PC-3 (cell line): ENCODE measurements around the gene MAPRE3. TPM values are rescaled to one million over a fixed set of nuclear protein-coding genes. Genes with fewer than 3 reads are reported as not detected.
A peak's percentile ranks its signal among the peaks of the same experiment; 100 is the strongest.

Experiments used
- ATAC-seq: fragments of 200-7000 bp; cut with Tn5 transposase; 2 replicates; pipeline ENCODE4 v1.9.1; 2020; ENCODE audit warnings: mild to moderate bottlenecking, moderate library complexity
- BruUV-seq: library from RNA; stranded (reverse); fragments of 400-500 nt; replicated peaks from 2 replicates; lab custom pipeline; 2021; lab: Mats Ljungman, UMichigan
- CTCF ChIA-PET: fragments of 300-600 bp; sonication (Branson Sonifier 250); formaldehyde crosslinking; loops from one replicate; lab custom pipeline; 2022; ENCODE audit warnings: antibody characterized with exemption; lab: Charles Lee
- POLR2A ChIA-PET: fragments of 300-600 bp; sonication (Branson Sonifier 250); formaldehyde crosslinking; loops from one replicate; lab custom pipeline; 2022; ENCODE audit warnings: antibody characterized with exemption; ENCODE audit not compliant: unreplicated experiment; lab: Charles Lee
- DNase-seq: peaks from one replicate; pipeline ENCODE4 v3.0.0-alpha.2; 2015
- H2AFZ ChIP-seq: fragments of 300-600 bp; sonication (generic); 2 replicates; pipeline ENCODE4 v1.6.0; 2016; ENCODE audit warnings: antibody characterized with exemption, low read length
- H3F3A ChIP-seq: fragments of 300-600 bp; sonication (generic); one replicate; pipeline ENCODE4 v1.6.0; 2017; ENCODE audit warnings: antibody characterized with exemption, low read length, control low read depth, mild to moderate bottlenecking; ENCODE audit not compliant: unreplicated experiment
- H3K27ac ChIP-seq: fragments of 300-600 bp; sonication (generic); 2 replicates; pipeline ENCODE4 v1.5.1; 2016; ENCODE audit warnings: mild to moderate bottlenecking, low read length
- H3K27me3 ChIP-seq: fragments of 300-600 bp; sonication (generic); 2 replicates; pipeline ENCODE4 v1.6.1; 2016; ENCODE audit warnings: low read length, mixed read lengths
- H3K36me3 ChIP-seq: fragments of 300-600 bp; sonication (generic); 2 replicates; pipeline ENCODE4 v1.6.1; 2016; ENCODE audit warnings: low read depth, mixed run types, low read length, mixed read lengths
- H3K4me1 ChIP-seq: fragments of 300-600 bp; sonication (generic); 2 replicates; pipeline ENCODE4 v1.5.1; 2016; ENCODE audit warnings: low read length; ENCODE audit not compliant: insufficient read depth
- H3K4me2 ChIP-seq: fragments of 300-600 bp; sonication (generic); 2 replicates; pipeline ENCODE4 v1.6.0; 2016; ENCODE audit warnings: low read length
- H3K4me3 ChIP-seq: fragments of 300-600 bp; sonication (generic); 2 replicates; pipeline ENCODE4 v1.5.1; 2016; ENCODE audit warnings: mild to moderate bottlenecking, low read length, mixed read lengths
- H3K79me2 ChIP-seq: fragments of 300-600 bp; sonication (generic); 2 replicates; pipeline ENCODE4 v1.6.1; 2017; ENCODE audit warnings: low read length, mixed read lengths
- H3K9ac ChIP-seq: fragments of 300-600 bp; sonication (generic); 2 replicates; pipeline ENCODE4 v1.6.0; 2016; ENCODE audit warnings: mild to moderate bottlenecking, low read length
- H3K9me2 ChIP-seq: fragments of 300-600 bp; sonication (generic); replicated peaks from 2 replicates; pipeline ENCODE4 v1.6.1; 2016; ENCODE audit warnings: mixed run types, low read length, mixed read lengths
- H3K9me3 ChIP-seq: fragments of 300-600 bp; sonication (generic); 2 replicates; pipeline ENCODE4 v1.6.1; 2016; ENCODE audit warnings: low read length, mixed read lengths
- H4K20me1 ChIP-seq: fragments of 300-600 bp; sonication (generic); 2 replicates; pipeline ENCODE4 v1.6.1; 2016; ENCODE audit warnings: low read length, mixed read lengths
- CTCF ChIP-seq: fragments of 300-600 bp; sonication (generic); conservative IDR thresholded peaks from 2 replicates; pipeline ENCODE4 v1.5.1; 2017; ENCODE audit warnings: antibody characterized with exemption, low read depth, mild to moderate bottlenecking, low read length
- EZH2 ChIP-seq: fragments of 300-600 bp; sonication (generic); IDR thresholded peaks from one replicate; pipeline ENCODE4 v1.6.1; 2017; ENCODE audit warnings: antibody characterized with exemption, mild to moderate bottlenecking, low read length; ENCODE audit not compliant: unreplicated experiment
- EZH2phosphoT487 ChIP-seq: fragments of 300-600 bp; sonication (generic); IDR thresholded peaks from 2 replicates; pipeline ENCODE4 v1.6.1; 2018; ENCODE audit warnings: mild to moderate bottlenecking, antibody characterized with exemption, low read length, borderline replicate concordance
- intact Hi-C: fragments of 100-400 bp; cut with micrococcal nuclease; formaldehyde crosslinking; loops from 2 replicates; pipeline ENCODE4 v1.9.0; 2023
- total RNA-seq: library from RNA; depleted of rRNA; stranded (reverse); fragments of >200 nt; gene quantifications from 2 replicates; pipeline ENCODE4 v1.2.3, GENCODE V29; 2014

MAPRE3 gene
- total RNA-seq, 1 experiment from 2014 or later, result 11.9 TPM

GRCh38 chr2:27014771-27015433 lies 44.5 kb downstream of the MAPRE3 start:
- BruUV-seq, result no TSS peak
- H3K27me3 ChIP-seq, result no peaks in the 10 kb centered on the region
- H3F3A ChIP-seq, result no peaks in the 10 kb centered on the region
- H3K9ac ChIP-seq, result peak overlapping the region; percentile 61
- H3K4me2 ChIP-seq, result no peak overlapping the region
- POLR2A ChIA-PET, result no interaction called here
- no peaks in the 10 kb centered on the region for H3K79me2 ChIP-seq
- no peaks in the 10 kb centered on the region for H3K36me3 ChIP-seq
- intact Hi-C loops, result no loop called here
- ATAC-seq, result no peak
- H4K20me1 ChIP-seq, result no peaks in the 10 kb centered on the region
- no peak for TF ChIP-seq EZH2
- no peak for TF ChIP-seq EZH2phosphoT487
- no peak for TF ChIP-seq CTCF
- CTCF ChIA-PET, result no interaction called here
- H3K4me3 ChIP-seq, result no peak overlapping the region
- DNase-seq, result no peak
- peaks cover 37% of the 10 kb centered on the region for H3K4me1 ChIP-seq
- no peak overlapping the region for H2AFZ ChIP-seq
- H3K27ac ChIP-seq, result peak overlapping the region; percentile 86
- H3K9me2 ChIP-seq, result no peaks in the 10 kb centered on the region
- H3K9me3 ChIP-seq, result no peaks in the 10 kb centered on the region

GRCh38 chr2:27016801-27017325 lies 46.4 kb downstream of the MAPRE3 start:
- Histone ChIP-seq H3K4me1 (peaks cover 42% of the 10 kb centered on the region), H3K9me3 (no peaks in the 10 kb centered on the region), H4K20me1 (no peaks in the 10 kb centered on the region), H3K79me2 (no peaks in the 10 kb centered on the region), H3K27me3 (no peaks in the 10 kb centered on the region), H3K4me3 (no peak overlapping the region), H3K4me2 (no peak overlapping the region), H3K36me3 (no peaks in the 10 kb centered on the region), H3K27ac (peak overlapping the region; percentile 86), H2AFZ (no peak overlapping the region), H3K9ac (no peak overlapping the region), H3K9me2 (no peaks in the 10 kb centered on the region), H3F3A (peaks cover 6% of the 10 kb centered on the region)
- DNase-seq, result peak; percentile 81
- ChIA-PET CTCF (interaction anchor here (0.5 to 1.9 kb wide), 8 partner anchors 47 to 263 kb away, joined by 3 to 59 read pairs (median 7); no protein-coding TSS in a partner anchor), POLR2A (no interaction called here)
- ATAC-seq, result peak; percentile 29
- TF ChIP-seq CTCF, result peak; percentile 88
- TF ChIP-seq EZH2, result no peak
- no TSS peak for BruUV-seq
- intact Hi-C loops, result loop anchor here (1.0 to 2.0 kb wide), 3 partner anchors 34 to 171 kb away; no protein-coding TSS in a partner anchor

- no peaks in the 10 kb centered on the region for H3K9me2 ChIP-seq
- H3K9ac ChIP-seq, result no peak overlapping the region
- intact Hi-C loops, result no loop called here
- no peak overlapping the region for H3K4me3 ChIP-seq
- ChIA-PET CTCF (no interaction called here), POLR2A (no interaction called here)
- peaks cover 6% of the 10 kb centered on the region for H3F3A ChIP-seq
- H3K4me1 ChIP-seq, result peaks cover 49% of the 10 kb centered on the region
- no peak for DNase-seq
- H3K27ac ChIP-seq, result no peak overlapping the region
- H3K4me2 ChIP-seq, result no peak overlapping the region
- TF ChIP-seq EZH2 (no peak), CTCF (no peak), EZH2phosphoT487 (no peak)
- no peaks in the 10 kb centered on the region for H4K20me1 ChIP-seq
- no peaks in the 10 kb centered on the region for H3K79me2 ChIP-seq
- no peaks in the 10 kb centered on the region for H3K27me3 ChIP-seq
- no peak overlapping the region for H2AFZ ChIP-seq
- no TSS peak for BruUV-seq
- H3K9me3 ChIP-seq, result no peaks in the 10 kb centered on the region
- no peak for ATAC-seq
- no peaks in the 10 kb centered on the region for H3K36me3 ChIP-seq
These were observed 47.7 kb downstream of the MAPRE3 start for GRCh38 chr2:27018142-27018541.
